Gastroesophageal sphincter (tissue), 3 donors: Measurements from ENCODE around the gene MOV10.

Experiments
- CTCF ChIP-seq, 4 experiments: fragments of 200-600 bp in 2 of 4; fragments of 450-650 bp in 2 of 4; sonication (generic) in 1 of 4; IDR thresholded peaks; one replicate each; pipeline ENCODE4 v1.5.1; 2017 to 2019; ENCODE audit warnings: antibody characterized with exemption in 4 of 4, mild to moderate bottlenecking in 2 of 4, moderate library complexity in 2 of 4
- EP300 ChIP-seq: sonication (generic); formaldehyde crosslinking; IDR thresholded peaks from one replicate; pipeline ENCODE4 v1.6.1; 2017; ENCODE audit warnings: antibody characterized with exemption, mild to moderate bottlenecking
- POLR2A ChIP-seq, 2 donors: fragments of 450-650 bp; IDR thresholded peaks; one replicate each; pipeline ENCODE4 v1.6.1; 2017; ENCODE audit warnings: antibody characterized with exemption in 2 of 2, mild to moderate bottlenecking in 2 of 2, moderate library complexity in 1 of 2
- POLR2AphosphoS5 ChIP-seq: sonication (generic); formaldehyde crosslinking; IDR thresholded peaks from one replicate; pipeline ENCODE4 v1.6.1; 2017; ENCODE audit warnings: antibody characterized with exemption

- TF ChIP-seq CTCF (IDR thresholded peaks at IDR 0.05) (no peak), POLR2A (IDR thresholded peaks at IDR 0.05) (no peak), POLR2AphosphoS5 (no peak), EP300 (no peak)
Observed at GRCh38 chr1:112723511-112723839, 49.0 kb downstream of the MOV10 start.
